ENCODE results near the gene HEBP2. TPM values are rescaled to one million over a fixed set of nuclear protein-coding genes. Genes with fewer than 3 reads are reported as not detected.

Gene HEBP2
- total RNA-seq, 1 experiment from 2014 or later: 71.2 TPM

- Mint-ChIP-seq H3K36me3 (ENCODE audit: insufficient read depth, unreplicated experiment) (no peaks in the 10 kb centered on the region), H3K9me3 (ENCODE audit: unreplicated experiment) (no peaks in the 10 kb centered on the region), H3K4me3 (ENCODE audit: unreplicated experiment) (no peak overlapping the region), H3K27me3 (ENCODE audit: insufficient read depth, unreplicated experiment) (no peaks in the 10 kb centered on the region), H3K4me1 (ENCODE audit: insufficient read depth, unreplicated experiment) (no peaks in the 10 kb centered on the region), H3K27ac (ENCODE audit: low read depth, unreplicated experiment) (no peak overlapping the region)
- intact Hi-C loops (cut with micrococcal nuclease): no loop called here
- ChIA-PET POLR2A (no interaction called here), CTCF (interaction anchor here (0.6 kb wide), 1 partner anchor 444 kb away, joined by 3 read pairs; no protein-coding TSS in a partner anchor)
- no peak for DNase-seq (ENCODE audit: unreplicated experiment)
- no peak for TF ChIP-seq CTCF (IDR thresholded peaks at IDR 0.05; ENCODE audit: unreplicated experiment)
- no TSS peak for BruUV-seq (replicated peaks)
Observed at GRCh38 chr6:138382498-138383265, 21.3 kb upstream of the HEBP2 start.

GRCh38 chr6:138383776-138384175, 20.2 kb upstream of the HEBP2 start:
- Mint-ChIP-seq H3K4me1 (ENCODE audit: insufficient read depth, unreplicated experiment) (no peaks in the 10 kb centered on the region), H3K9me3 (ENCODE audit: unreplicated experiment) (no peaks in the 10 kb centered on the region), H3K4me3 (ENCODE audit: unreplicated experiment) (no peak overlapping the region), H3K27ac (ENCODE audit: low read depth, unreplicated experiment) (no peak overlapping the region), H3K36me3 (ENCODE audit: insufficient read depth, unreplicated experiment) (no peaks in the 10 kb centered on the region), H3K27me3 (ENCODE audit: insufficient read depth, unreplicated experiment) (no peaks in the 10 kb centered on the region)
- DNase-seq (ENCODE audit: unreplicated experiment): no peak
- no TSS peak for BruUV-seq (replicated peaks)
- CTCF ChIA-PET: no interaction called here
- TF ChIP-seq CTCF (IDR thresholded peaks at IDR 0.05; ENCODE audit: unreplicated experiment): no peak
- POLR2A ChIA-PET: no interaction called here
- intact Hi-C loops (cut with micrococcal nuclease): no loop called here

GRCh38 chr6:138386897-138387296, 17.1 kb upstream of the HEBP2 start:
- H3K36me3 Mint-ChIP-seq (ENCODE audit: insufficient read depth, unreplicated experiment): no peaks in the 10 kb centered on the region
- DNase-seq (ENCODE audit: unreplicated experiment): no peak
- H3K4me3 Mint-ChIP-seq (ENCODE audit: unreplicated experiment): no peak overlapping the region
- BruUV-seq (replicated peaks): no TSS peak
- no peaks in the 10 kb centered on the region for H3K9me3 Mint-ChIP-seq (ENCODE audit: unreplicated experiment)
- intact Hi-C loops (cut with micrococcal nuclease): no loop called here
- no peaks in the 10 kb centered on the region for H3K4me1 Mint-ChIP-seq (ENCODE audit: insufficient read depth, unreplicated experiment)
- ChIA-PET CTCF (no interaction called here), POLR2A (no interaction called here)
- no peaks in the 10 kb centered on the region for H3K27me3 Mint-ChIP-seq (ENCODE audit: insufficient read depth, unreplicated experiment)
- H3K27ac Mint-ChIP-seq (ENCODE audit: low read depth, unreplicated experiment): no peak overlapping the region
- no peak for TF ChIP-seq CTCF (IDR thresholded peaks at IDR 0.05; ENCODE audit: unreplicated experiment)

GRCh38 chr6:138387577-138388368, 16.2 kb upstream of the HEBP2 start:
- Mint-ChIP-seq H3K27me3 (ENCODE audit: insufficient read depth, unreplicated experiment) (no peaks in the 10 kb centered on the region), H3K27ac (ENCODE audit: low read depth, unreplicated experiment) (no peak overlapping the region), H3K4me3 (ENCODE audit: unreplicated experiment) (no peak overlapping the region), H3K9me3 (ENCODE audit: unreplicated experiment) (no peaks in the 10 kb centered on the region), H3K36me3 (ENCODE audit: insufficient read depth, unreplicated experiment) (no peaks in the 10 kb centered on the region), H3K4me1 (ENCODE audit: insufficient read depth, unreplicated experiment) (no peaks in the 10 kb centered on the region)
- no peak for DNase-seq (ENCODE audit: unreplicated experiment)
- intact Hi-C loops (cut with micrococcal nuclease): no loop called here
- no peak for TF ChIP-seq CTCF (IDR thresholded peaks at IDR 0.05; ENCODE audit: unreplicated experiment)
- BruUV-seq (replicated peaks): no TSS peak
- ChIA-PET POLR2A (interaction anchor here (1.0 kb wide), 1 partner anchor 17 kb away, joined by 3 read pairs; the partner anchor contains the start of gene HEBP2), CTCF (interaction anchor here (0.8 to 1.2 kb wide), 2 partner anchors 28 to 122 kb away, joined by 3 read pairs; no protein-coding TSS in a partner anchor)
